CD4-positive, alpha-beta T cell (primary cell): Measurements from ENCODE around the gene KRT2. TPM values are rescaled to one million over a fixed set of nuclear protein-coding genes. Genes with fewer than 3 reads are reported as not detected.
A peak's percentile ranks its signal among the peaks of the same experiment; 100 is the strongest.

Experiments used
- ATAC-seq: fragments of 200-7000 bp; cut with Tn5 transposase; one replicate; pipeline ENCODE4 v1.10.0; 2022; ENCODE audit warnings: mild to moderate bottlenecking; ENCODE audit not compliant: poor library complexity
- CTCF ChIA-PET: fragments of 350-600 bp; sonication (Branson Sonifier 250); formaldehyde crosslinking; loops from one replicate; lab custom pipeline; 2021; ENCODE audit warnings: antibody characterized with exemption, inconsistent platforms; lab: Charles Lee
- POLR2A ChIA-PET: fragments of 350-600 bp; sonication (Branson Sonifier 250); formaldehyde crosslinking; loops from one replicate; lab custom pipeline; 2021; ENCODE audit warnings: antibody characterized with exemption, inconsistent platforms; lab: Charles Lee
- DNase-seq, 14 experiments: peaks; one replicate each; pipeline ENCODE4 v3.0.0-alpha.2; 2013 to 2020; ENCODE audit warnings: mixed read lengths in 2 of 14
- H3K27ac ChIP-seq, 2 donors: one replicate each; pipeline versions ENCODE4 v1.5.1 to v1.7.0; 2013; ENCODE audit warnings: low read length in 2 of 2, low read depth in 1 of 2, mild to moderate bottlenecking in 1 of 2
- H3K27me3 ChIP-seq, 2 experiments: 1 replicate in 1 of 2; 2 replicates in 1 of 2; pipeline versions ENCODE4 v1.6.1 to v1.7.0; 2013; ENCODE audit warnings: low read length in 2 of 2, control low read depth in 1 of 2, mild to moderate bottlenecking in 1 of 2, moderate library complexity in 1 of 2; ENCODE audit not compliant: insufficient read depth in 2 of 2, control insufficient read depth in 1 of 2
- H3K36me3 ChIP-seq: one replicate; pipeline ENCODE4 v1.6.1; 2013; ENCODE audit warnings: low read length, control low read depth; ENCODE audit not compliant: insufficient read depth
- H3K4me1 ChIP-seq: one replicate; pipeline ENCODE4 v1.6.1; 2013; ENCODE audit warnings: low read length, control low read depth; ENCODE audit not compliant: insufficient read depth
- H3K4me3 ChIP-seq: one replicate; pipeline ENCODE4 v1.5.1; 2013; ENCODE audit warnings: mild to moderate bottlenecking, low read length, moderate library complexity
- H3K9me3 ChIP-seq, 2 experiments: 1 replicate in 1 of 2; 2 replicates in 1 of 2; pipeline versions ENCODE4 v1.6.1 to v1.7.0; 2013; ENCODE audit warnings: low read length in 2 of 2, mild to moderate bottlenecking in 2 of 2, control low read depth in 1 of 2, moderate library complexity in 1 of 2; ENCODE audit not compliant: control insufficient read depth in 1 of 2, insufficient read depth in 1 of 2
- H3K27ac Mint-ChIP-seq: one replicate; pipeline ENCODE4 v1.8.0; 2020; ENCODE audit warnings: mixed read lengths
- H3K27me3 Mint-ChIP-seq: one replicate; pipeline ENCODE4 v1.8.0; 2021; ENCODE audit warnings: mixed read lengths
- H3K36me3 Mint-ChIP-seq: one replicate; pipeline ENCODE4 v1.8.0; 2021; ENCODE audit warnings: low read depth, mixed read lengths
- H3K4me1 Mint-ChIP-seq: one replicate; pipeline ENCODE4 v1.8.0; 2021; ENCODE audit warnings: low read depth, mixed read lengths
- H3K4me3 Mint-ChIP-seq: one replicate; pipeline ENCODE4 v1.8.0; 2020; ENCODE audit warnings: mild to moderate bottlenecking, mixed read lengths
- H3K9me3 Mint-ChIP-seq: one replicate; pipeline ENCODE4 v1.8.0; 2020; ENCODE audit warnings: mixed read lengths
- CTCF ChIP-seq: fragments of 200-600 bp; IDR thresholded peaks from one replicate; pipeline ENCODE4 v1.8.0; 2022; ENCODE audit warnings: antibody characterized with exemption, mild to moderate bottlenecking
- intact Hi-C, 2 experiments: fragments of 100-400 bp; cut with DNase I in 1 of 2; cut with micrococcal nuclease in 1 of 2; formaldehyde crosslinking; loops; one replicate each; pipeline versions ENCODE4 v1.15.1 to v1.9.0; 2023 to 2025; cut with DNase I, micrococcal nuclease
- total RNA-seq, 174 experiments: library from RNA in 2 of 174; stranded (reverse) in 2 of 174; gene quantifications; one replicate each; pipeline ENCODE4 v1.2.3 and lab custom pipeline; 2021 to 2026

KRT2 gene
- total RNA-seq, 2 experiments from 2014 or later: 1.7 to 2.1 TPM

GRCh38 chr12:52667931-52668330, 15.9 kb upstream of the KRT2 start:
- Mint-ChIP-seq H3K4me3 (no peak overlapping the region), H3K27ac (no peak overlapping the region)
- TF ChIP-seq CTCF: no peak

GRCh38 chr12:52667509-52667908, 15.5 kb upstream of the KRT2 start:
- Mint-ChIP-seq H3K4me1 (peaks cover 6% of the 10 kb centered on the region), H3K9me3 (no peaks in the 10 kb centered on the region), H3K27me3 (no peaks in the 10 kb centered on the region), H3K27ac (no peak overlapping the region), H3K36me3 (no peaks in the 10 kb centered on the region), H3K4me3 (no peak overlapping the region)
- CTCF ChIA-PET: no interaction called here
- H3K4me1 ChIP-seq: peaks cover 2% of the 10 kb centered on the region
- peak; percentile 37 for ATAC-seq
- no peaks in the 10 kb centered on the region for H3K9me3 ChIP-seq
- H3K27me3 ChIP-seq: no peaks in the 10 kb centered on the region
- DNase-seq: no peak
- peak; percentile 19 for TF ChIP-seq CTCF
- POLR2A ChIA-PET: interaction anchor here (0.9 kb wide), 1 partner anchor 20 kb away, joined by 4 read pairs; no protein-coding TSS in a partner anchor
- no peak overlapping the region for H3K27ac ChIP-seq
- H3K36me3 ChIP-seq: no peaks in the 10 kb centered on the region
- intact Hi-C loops: no loop called here
- H3K4me3 ChIP-seq: no peak overlapping the region

More at GRCh38 chr12:52667931-52668330, 15.9 kb upstream of the KRT2 start:
- Histone ChIP-seq H3K4me3 (no peak overlapping the region), H3K9me3 (no peaks in the 10 kb centered on the region), H3K36me3 (no peaks in the 10 kb centered on the region), H3K27me3 (no peaks in the 10 kb centered on the region), H3K4me1 (no peaks in the 10 kb centered on the region), H3K27ac (no peak overlapping the region)
- intact Hi-C loops: no loop called here
- H3K4me1 Mint-ChIP-seq: peaks cover 4% of the 10 kb centered on the region
- H3K9me3 Mint-ChIP-seq: no peaks in the 10 kb centered on the region
- H3K36me3 Mint-ChIP-seq: no peaks in the 10 kb centered on the region
- POLR2A ChIA-PET: no interaction called here
- ATAC-seq: no peak
- CTCF ChIA-PET: no interaction called here
- H3K27me3 Mint-ChIP-seq: no peaks in the 10 kb centered on the region
- DNase-seq: no peak

GRCh38 chr12:52666471-52666870, 14.5 kb upstream of the KRT2 start:
- no peaks in the 10 kb centered on the region for H3K27me3 ChIP-seq
- intact Hi-C loops: no loop called here
- H3K4me3 ChIP-seq: no peak overlapping the region
- peaks cover 8% of the 10 kb centered on the region for H3K4me1 ChIP-seq
- H3K9me3 ChIP-seq: no peaks in the 10 kb centered on the region
- H3K27ac ChIP-seq: no peak overlapping the region
- no peak for TF ChIP-seq CTCF
- Mint-ChIP-seq H3K9me3 (no peaks in the 10 kb centered on the region), H3K36me3 (no peaks in the 10 kb centered on the region), H3K4me1 (peaks cover 13% of the 10 kb centered on the region), H3K27me3 (no peaks in the 10 kb centered on the region), H3K27ac (no peak overlapping the region), H3K4me3 (no peak overlapping the region)
- ChIA-PET CTCF (no interaction called here), POLR2A (interaction anchor here (0.9 kb wide), 1 partner anchor 19 kb away, joined by 4 read pairs; no protein-coding TSS in a partner anchor)
- no peak for DNase-seq
- no peaks in the 10 kb centered on the region for H3K36me3 ChIP-seq
- ATAC-seq: no peak
